Activated CD8-positive, alpha-beta memory T cell treated with anti-CD3 and anti-CD28 coated beads for 4 hours (primary cell): ENCODE measurements around the gene OTUD1.
"Not testable (repeated sequence)": the region's sequence is repeated elsewhere in the genome, so short reads cannot be mapped to it uniquely, and the experiment has no call there.

ENCODE experiments used
- DNase-seq, 2 donors: peaks; one replicate each; pipeline ENCODE4 v3.0.0-alpha.2; 2020; ENCODE audit warnings: low read depth in 2 of 2

The OTUD1 gene, protein sequence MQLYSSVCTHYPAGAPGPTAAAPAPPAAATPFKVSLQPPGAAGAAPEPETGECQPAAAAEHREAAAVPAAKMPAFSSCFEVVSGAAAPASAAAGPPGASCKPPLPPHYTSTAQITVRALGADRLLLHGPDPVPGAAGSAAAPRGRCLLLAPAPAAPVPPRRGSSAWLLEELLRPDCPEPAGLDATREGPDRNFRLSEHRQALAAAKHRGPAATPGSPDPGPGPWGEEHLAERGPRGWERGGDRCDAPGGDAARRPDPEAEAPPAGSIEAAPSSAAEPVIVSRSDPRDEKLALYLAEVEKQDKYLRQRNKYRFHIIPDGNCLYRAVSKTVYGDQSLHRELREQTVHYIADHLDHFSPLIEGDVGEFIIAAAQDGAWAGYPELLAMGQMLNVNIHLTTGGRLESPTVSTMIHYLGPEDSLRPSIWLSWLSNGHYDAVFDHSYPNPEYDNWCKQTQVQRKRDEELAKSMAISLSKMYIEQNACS

DNA sequence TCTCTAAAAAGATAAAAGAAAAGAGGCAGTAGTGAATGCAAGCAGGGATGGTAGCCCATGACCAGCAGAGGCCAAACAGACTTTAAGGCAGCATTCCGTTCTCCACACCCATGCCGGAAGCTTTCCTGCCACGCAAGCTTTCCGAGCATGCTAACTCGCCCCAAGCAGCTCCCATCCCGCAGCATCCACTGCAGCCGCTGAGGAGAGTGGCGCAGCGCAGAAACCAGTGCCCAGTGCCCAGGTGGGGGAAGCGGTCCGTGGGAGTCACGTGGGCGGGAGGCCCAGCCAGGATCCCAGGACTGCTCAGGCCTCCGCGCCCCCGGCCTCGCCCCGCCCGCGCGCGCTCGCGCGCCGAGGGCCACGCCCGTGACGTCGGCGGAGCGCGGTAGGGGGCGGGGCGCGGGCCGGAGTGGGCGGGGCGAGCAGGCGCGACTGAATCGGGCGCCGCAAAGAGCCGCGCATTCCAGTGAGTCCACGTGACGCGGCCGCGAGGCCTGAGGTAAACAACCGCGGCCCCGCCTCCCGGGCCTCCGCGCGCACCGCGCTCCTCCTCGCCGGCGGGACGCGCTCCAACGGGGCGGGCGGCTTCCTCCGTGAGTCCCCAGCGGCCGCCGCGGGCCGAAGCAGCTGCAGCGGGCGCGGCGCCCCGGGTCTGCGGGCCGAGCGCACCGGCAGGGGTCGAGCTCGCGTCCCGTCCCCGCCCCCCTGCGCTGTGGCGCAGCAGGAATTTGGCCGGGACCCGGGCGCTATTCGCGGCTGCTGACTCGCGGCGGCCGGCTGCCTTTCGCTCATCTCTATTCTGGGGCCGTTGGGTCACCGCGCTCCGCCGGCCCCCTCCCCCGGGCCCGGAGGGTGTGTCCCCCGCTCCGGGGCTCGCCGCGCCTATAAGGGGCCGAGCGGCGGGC is at the start of gene OTUD1:
TSS of gene OTUD1 (plus strand) at position 529 of the 905 bp plus-strand sequence. CDS start 383 bp downstream, outside the sequence.
- DNase-seq = peak; percentile 82 to 87

DNA sequence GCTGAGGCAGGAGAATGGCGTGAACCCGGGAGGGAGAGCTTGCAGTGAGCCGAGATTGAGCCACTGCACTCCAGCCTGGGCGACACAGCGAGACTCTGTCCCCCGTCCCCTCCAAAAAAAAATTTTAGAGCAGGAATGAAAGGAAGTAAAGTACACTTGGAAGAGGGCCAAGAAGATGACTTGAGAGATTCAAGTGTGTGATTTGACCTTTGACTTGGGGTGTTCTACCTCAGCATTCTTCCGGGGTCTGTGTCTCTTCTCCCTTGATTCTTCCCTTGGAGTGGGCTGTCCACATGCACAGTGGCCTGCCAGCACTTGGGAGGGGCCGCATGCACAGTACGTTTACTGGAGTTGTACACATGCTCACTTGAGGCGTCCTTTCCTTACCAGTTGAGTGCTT is 48.5 kb upstream of the OTUD1 start:
- not testable (repeated sequence) for DNase-seq

DNA sequence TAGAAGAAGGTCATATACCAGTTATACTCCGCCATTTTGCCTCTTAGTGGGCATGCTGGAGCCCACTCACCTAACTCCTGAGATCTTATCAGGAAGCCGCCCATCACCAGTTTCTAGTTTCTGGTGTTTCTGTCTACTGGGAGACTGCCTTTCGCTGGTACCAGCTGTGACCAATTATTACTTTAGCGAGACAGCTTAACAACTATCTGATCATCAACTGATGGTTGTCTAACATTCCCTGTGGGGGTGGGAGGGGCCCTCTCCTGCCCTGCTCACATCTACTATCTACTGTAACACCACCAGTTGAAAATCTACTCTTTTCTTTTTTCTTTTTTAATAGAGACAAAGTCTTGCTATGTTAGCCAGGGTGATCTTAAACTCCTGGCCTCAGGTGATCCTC is 48.1 kb upstream of the OTUD1 start:
- DNase-seq = no peak

DNA sequence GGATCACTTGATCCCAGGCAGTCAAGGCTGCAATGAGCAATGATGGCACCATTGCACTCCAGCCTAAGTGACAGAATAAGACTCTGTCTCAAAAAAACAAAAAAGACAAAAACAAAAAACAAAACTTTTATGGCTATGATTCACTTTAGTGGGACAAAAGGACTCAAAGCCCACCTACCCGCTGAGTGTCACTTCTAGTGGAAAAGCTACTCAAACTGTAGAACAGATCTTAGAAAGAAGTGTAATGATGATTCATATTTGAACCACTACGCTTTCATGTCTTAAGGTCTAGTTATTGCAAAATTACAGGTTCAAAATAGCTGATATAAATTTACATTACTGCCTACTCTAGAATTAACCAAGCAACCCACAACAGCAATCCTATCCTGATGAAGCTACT is 47.1 kb upstream of the OTUD1 start:
- DNase-seq = no peak

DNA sequence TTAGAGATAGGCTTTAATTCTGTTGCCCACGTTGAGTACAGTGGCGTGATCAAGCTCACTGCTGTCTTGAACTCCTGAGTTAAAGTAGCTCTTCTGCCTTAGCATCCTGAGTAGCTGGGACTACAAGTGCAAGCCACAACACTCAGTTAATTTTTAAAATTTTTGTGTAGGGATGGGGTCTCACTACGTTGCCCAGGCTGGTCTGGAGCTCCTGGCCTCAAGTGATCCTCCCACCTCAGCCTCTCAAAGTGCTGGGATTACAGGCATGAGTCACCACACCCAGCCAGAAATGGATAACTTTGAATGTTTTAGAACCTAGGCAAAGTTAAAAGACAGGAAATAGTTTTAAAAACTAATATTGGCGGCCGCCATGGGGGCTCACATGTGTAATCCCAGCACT is 43.9 kb upstream of the OTUD1 start:
- DNase-seq = no peak

DNA sequence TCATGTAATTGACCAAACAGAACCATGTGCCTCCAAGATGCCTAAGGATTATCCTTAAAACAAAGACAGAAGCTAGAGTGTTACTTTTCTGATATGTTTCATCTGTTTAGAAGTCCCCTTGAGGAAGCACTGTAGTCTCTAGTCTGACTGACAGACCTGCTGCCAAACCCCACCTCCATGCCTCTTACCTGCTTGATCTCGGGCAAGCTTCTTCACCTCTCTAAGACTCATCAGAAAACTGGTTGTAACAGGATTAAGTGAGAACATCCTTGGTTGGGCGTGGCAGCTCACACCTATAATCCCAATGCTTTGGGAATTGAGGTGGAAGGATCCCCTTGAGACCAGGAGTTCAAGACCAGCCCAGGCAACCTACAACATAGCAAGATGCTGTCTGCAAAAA is 42.2 kb upstream of the OTUD1 start:
- no peak for DNase-seq

DNA sequence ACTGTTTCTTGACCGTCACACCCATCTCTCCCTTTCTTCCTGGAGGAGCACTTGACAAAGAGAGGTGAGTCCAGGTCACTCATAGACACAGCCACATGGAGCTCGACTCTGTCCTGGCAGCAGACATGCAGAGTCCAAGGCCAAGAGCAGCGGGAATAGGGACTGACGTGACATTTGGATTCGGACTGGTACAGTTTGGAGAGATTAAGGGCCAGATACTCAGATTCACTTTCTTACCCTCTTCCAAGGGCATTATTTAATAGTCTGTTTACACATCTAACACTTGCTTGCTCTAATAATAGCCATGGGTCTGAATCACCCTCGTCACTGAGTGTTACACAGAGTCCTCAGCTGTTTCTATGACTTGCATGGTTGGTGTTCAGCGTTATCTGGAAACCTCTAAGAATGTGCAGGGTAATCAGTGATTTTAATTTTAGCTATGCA is 39.2 kb upstream of the OTUD1 start:
- DNase-seq = no peak

DNA sequence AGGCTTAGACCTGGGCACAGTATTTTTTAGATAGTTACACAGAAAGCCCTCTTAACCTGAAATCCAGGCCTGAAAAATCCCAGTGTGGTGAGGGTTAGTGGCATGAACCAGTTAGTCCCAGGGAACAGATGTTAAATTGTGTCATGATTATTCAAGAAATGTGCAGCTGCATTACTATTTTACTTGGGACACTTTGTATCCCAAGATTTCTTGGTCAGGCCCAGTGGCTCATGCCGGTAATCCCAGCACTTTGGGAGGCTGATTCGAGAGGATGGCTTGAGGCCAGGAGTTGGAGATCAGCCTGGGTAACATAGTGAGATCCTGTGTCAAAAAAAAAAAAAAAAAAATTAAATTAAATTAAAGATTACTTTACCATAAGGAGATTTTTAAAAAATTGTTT is 36.0 kb upstream of the OTUD1 start:
- DNase-seq = no peak

DNA sequence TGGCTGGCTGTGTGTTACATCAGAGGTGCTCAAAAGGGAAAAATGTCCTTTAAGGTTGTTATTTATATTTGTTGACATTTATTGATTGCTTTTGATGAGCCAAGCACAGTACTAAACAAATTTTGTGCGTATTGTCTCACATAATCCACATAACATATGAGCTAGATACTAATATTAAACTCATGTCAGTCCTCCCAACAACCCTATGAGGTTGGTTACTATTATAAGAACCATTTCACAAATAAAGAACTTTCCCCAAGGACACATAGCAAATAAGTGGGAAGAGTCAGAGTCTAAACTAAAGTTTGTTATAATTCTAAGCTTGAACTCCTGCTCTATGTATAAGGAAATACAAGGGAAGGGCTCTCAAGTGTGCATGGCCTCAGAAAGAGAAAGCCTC is 35.6 kb upstream of the OTUD1 start:
- DNase-seq = no peak

DNA sequence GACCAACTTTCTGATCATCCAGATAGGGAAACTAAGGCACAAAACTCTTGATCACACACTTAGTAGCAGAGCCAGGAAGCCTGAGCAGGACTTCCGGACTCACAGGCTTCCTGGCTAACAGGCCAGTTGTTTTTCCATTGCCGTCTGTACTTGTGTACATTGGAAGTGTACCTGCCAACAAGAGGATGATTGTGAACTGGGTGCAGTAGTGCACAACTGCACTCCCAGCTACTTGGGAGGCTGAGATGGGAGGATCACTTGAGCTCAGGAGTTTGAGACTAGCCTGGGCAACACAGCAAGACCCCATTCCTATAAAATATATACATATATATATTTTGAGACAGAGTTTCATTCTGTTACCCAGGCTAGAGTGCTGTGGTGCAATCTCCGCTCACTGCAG is 35.2 kb upstream of the OTUD1 start:
- no peak for DNase-seq

DNA sequence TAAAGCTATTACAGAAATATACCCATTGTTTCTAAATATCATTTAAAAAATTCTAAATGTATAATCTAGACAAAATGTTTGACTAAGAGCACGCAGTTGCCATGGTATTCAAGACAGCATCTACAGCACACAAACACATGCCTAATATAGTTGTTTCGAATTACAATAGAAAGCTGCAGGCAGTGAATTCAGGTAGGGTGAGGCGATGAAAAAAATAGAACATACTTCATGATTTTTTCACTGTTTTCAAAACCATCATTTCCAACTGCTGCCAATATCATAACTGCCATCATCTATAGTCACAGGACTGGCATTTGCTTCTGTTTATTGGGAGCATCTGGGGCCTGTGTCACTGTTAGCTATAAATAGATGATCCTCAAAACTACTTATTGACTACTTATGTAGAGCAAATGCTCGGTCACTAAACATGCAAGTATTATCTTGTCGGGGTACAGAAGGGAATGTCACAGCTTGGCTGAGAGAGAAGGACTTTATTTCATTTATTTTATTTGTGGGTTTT is 34.4 kb upstream of the OTUD1 start:
- DNase-seq = no peak

DNA sequence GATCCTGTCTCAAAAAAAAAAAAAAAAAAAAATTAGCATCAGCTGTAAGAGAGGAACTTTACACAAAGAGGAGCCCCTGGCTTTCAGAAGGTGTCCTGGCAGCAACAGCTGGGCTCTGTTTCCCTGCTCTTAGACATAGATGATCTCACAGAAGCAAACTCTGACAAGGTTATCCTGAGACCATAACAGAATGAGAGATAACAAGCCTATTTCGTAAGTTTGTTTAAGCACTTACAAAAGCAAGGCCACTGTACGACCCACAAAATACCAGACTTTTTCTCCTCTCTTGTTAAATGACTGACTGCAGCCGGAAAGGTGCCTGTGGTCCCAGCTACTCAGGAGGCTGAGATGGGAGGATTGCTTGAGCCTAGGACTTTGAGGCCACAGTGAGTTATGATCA is 33.3 kb upstream of the OTUD1 start:
- no peak for DNase-seq

DNA sequence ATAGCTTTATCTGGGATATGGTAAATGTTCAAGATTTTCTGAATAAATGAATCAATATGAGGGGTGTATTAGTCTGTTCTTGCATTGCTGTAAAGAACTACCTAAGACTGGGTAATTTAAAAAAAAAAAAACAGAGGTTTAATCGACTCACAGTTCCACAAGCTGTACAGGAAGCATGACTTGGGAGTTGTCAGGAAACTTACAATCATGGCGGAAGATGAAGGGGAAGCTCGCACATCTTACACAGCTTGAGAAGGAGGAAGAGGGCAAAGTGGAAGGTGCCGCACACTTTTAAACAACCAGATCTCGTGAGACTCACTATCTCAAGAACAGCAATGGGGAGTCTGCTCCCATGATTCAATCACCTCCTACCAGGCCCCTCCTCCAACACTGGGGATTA is 32.5 kb upstream of the OTUD1 start:
- DNase-seq = no peak

DNA sequence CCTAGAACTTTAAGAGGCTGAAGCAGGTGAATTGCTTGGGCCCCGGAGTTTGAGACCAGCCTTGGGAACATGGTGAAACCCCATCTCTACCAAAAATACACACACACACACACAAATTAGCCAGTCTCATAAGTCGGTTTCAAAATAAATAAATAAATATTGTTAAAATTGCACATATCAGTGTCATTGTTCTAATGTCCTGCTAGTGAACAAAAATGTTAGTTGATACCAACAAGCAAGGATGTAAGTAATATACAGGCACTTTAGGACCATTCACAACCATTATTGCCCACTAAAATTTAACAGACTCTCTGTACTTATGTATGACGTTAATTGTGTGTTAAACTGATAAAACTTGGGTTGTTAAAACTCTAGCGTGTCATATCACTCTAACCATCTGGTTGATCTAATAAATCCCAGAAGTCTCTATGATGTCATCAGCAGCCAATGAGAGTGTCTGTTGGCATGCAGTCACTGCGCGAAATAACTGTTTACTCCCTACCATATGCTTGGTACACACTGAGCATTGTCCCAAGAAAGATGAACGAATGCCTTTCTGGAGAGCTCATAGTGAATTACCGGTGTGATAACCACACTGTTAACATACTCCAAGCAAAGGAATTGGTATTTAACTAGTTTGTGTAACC is 30.4 kb upstream of the OTUD1 start:
- no peak for DNase-seq

DNA sequence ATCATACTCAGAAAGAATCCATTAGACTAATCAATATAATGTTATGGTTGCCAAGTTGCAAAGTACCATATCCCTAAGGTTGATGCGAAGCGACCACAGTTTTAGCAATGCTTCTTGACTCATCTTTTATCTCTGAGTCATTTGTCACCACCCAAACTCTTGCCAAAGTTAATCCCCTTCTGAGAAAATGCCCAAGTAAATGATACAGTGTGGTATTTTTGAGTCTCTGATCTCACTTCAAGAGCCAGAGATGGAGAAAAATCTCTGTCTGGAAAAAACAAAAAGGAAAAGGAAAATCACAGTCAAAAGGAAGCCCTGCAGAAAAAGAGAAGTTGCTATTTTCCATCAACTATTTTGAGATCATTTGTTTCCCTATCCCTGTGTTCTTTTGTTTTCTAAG is 26.7 kb upstream of the OTUD1 start:
- DNase-seq = no peak

DNA sequence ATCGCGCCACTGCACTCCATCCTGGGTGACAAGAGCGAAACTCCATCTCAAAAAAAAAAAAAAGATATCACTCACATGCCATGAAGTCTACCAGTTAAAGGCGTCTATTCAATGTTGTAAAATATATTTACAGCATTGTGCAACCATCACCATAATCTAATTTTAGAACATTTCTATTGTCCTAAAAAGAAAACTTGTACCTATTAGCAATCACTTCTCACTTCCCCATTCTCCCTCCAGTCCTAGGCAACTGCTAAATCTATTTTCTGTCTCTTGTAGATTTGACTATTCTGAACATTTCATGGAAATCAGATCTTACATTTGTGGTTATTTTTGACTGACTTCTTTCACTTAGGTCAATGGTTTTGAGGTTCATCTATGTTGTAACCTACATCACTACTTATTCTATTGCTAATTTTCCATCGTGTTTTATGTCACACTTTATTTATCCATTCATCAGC is 25.2 kb upstream of the OTUD1 start:
- no peak for DNase-seq

DNA sequence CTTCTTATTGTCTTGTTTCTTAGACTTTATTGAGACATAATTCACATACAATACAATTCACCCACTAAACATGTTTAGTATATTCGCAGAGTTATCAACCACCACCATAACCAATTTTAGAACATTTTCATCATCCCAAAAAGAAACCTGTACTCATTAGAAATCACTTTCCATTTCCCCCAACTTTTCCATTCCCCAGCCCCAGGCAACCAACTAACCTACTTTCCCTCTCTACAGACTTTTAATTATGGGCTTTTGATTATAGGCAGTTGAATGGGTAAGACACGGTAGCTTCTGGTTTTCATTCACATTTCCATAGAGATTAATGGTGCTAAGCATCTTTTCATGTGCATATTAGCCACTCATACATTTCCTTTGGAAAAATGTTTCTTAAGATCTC is 24.2 kb upstream of the OTUD1 start:
- DNase-seq = no peak

DNA sequence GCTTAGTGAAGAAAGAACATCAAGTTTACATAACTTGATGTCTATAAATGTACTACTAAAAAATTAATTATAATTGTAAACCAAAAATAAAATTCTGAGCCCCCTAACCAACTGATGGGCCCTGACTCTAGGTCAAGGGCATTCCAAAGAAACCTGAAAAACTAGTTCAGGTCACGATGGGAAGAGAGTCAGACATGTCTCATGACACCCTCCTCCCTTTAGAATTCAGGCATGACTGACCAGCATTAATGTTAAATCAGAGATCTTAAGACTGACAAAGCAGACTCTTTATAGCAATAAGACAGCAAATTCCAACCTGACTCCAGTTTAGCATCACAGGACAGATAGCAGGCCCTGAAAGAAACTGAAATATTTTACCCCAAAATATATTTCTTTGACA is 21.6 kb upstream of the OTUD1 start:
- DNase-seq = no peak

DNA sequence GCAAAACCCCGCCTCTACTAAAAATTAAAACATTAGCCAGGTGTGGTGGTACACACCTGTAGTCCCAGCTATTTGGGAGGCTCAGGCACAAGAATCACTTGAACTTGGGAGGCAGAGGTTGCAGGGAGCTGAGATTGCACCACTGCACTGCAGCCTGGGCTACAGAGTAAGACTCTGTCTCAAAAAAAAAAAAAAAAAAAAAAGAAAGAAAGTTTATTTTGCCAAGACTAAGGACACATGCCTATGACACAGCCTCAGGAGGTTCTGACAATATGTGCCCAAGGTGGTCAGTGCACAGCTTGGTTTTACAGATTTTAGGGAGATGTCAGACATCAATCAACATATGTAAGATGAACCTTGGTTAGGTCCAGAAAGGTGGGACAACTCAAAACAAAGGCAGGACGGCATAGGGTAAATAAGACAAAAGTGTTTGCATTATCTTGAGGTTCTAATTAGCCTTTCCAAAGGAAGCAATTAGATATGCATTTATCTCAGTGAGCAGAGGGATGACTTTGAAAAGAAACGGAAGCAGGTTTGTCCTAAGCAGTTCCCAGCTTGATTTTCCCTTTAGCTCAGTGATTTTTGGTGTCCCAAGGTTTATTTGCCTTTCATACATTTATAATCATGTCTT is 20.7 kb upstream of the OTUD1 start:
- no peak for DNase-seq

DNA sequence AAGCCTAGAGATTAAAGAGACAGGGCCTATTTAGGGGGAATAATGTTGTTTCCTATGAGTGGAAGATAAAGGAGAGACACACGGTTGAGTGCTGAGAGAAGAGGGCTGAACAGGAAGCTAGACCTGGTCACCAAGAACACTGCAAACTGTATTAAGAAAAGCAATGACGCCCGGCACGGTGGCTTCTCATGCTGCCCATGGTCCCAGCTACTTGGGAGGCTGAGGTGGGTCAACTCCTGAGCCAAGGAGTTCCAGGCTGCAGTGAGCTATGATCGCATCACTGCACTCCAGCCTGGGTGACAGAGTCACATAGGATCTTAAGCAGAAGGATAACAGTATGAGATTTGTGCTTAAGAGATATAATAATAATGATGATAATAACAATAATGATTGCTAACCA is 19.7 kb upstream of the OTUD1 start:
- no peak for DNase-seq

DNA sequence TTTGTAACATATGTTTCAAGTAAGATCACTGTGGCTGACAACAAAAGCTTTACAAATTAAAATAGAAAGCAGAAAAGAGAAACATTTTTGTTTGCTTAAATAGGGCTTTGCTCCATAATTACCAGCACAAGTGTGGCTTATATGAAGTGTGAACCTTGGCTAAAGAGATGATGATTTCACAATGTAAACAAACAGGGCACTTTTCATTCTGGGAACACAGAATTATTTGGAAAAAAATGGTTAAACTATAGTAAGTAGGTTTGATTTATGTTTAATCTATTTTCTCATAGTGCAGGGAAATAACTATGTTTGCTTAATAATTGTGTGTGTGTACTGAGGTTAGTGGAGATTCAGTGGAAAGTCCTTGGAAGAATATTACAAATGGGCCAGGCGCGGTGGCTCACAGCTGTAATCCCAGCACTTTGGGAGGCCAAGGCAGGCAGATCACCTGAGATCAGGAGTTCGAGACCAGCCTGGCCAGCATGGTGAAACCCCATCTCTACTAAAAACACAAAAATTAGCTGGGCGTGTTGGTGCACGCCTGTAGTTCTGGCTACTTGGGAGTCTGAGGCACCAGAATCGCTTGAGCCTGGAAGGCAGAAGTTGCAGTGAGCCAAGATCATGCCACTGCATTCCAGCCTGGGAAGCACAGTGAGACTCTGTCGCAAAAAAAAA is 19.1 kb upstream of the OTUD1 start:
- DNase-seq = no peak
